CD4-positive, alpha-beta T cell treated with Interleukin-1 beta for 1 hour (primary cell): Measurements from ENCODE around the gene NISCH.
"Not testable (repeated sequence)": the region's sequence is repeated elsewhere in the genome, so short reads cannot be mapped to it uniquely, and the experiment has no call there.

Experiments
- DNase-seq, 2 donors: peaks; one replicate each; pipeline ENCODE4 v3.0.0-alpha.2; 2020 to 2022

Gene NISCH

GRCh38 chr3:52515192-52515591 is 59.8 kb downstream of the NISCH start:
- no peak for DNase-seq

DNA sequence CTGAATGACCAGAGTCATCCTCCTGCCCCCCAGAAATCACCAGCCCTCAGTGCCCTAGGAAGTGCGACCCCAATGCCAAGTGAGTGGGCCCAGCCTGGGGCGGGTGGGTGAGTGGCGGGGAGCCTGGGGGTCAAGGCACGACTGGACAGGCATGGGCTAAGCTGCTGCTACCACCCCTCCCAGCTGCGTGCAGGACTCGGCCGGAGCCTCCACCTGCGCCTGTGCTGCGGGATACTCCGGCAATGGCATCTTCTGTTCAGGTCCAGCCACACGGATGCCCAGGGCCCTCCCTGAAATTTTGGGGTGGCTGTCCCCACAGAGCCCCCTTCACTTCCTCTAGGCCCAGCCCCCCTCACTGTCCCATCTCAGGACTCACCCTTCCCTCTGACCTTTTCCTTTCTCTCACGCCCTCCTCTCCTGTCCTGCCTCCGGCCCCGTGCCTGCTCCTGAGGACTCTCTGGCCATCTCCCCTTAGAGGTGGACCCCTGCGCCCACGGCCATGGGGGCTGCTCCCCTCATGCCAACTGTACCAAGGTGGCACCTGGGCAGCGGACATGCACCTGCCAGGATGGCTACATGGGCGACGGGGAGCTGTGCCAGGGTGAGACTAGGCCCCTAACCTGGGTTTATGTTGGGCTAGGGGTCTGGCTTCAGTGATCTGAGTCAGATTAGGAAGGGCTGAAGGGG is 61.2 kb downstream of the NISCH start:
- no peak for DNase-seq

GRCh38 chr3:52517796-52518722 is 62.7 kb downstream of the NISCH start:
- no peak for DNase-seq

DNA sequence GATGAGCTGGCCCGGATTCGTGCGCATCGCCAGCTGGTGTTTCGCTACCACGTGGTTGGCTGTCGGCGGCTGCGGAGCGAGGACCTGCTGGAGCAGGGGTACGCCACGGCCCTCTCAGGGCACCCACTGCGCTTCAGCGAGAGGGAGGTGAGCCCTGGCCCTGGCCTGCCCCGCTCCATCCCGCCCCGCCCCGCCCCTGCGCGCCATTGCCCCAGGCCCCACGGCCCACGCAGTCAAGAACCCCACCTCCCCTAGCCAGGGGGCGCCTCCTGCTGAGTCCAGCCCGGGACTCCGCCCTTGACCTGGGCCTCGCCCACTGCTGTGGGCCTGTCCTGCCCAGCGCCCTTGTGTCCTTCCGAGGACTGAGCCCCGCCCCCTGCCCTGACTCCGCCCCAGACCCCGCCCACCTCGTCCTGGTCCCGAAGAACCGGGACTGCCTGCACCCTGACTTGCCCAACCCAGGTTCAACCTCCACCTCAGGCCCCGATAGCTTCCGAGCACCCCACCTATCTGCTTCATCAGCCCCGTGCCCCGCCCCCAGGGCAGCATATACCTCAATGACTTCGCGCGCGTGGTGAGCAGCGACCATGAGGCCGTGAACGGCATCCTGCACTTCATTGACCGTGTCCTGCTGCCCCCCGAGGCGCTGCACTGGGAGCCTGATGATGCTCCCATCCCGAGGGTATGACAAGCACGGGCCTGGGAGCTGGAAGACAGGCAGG is 63.5 kb downstream of the NISCH start:
- no peak for DNase-seq

GRCh38 chr3:52519445-52520140 is 64.2 kb downstream of the NISCH start:
- DNase-seq = no peak

- no peak for DNase-seq
Observed at GRCh38 chr3:52520141-52520667, 64.8 kb downstream of the NISCH start.

DNA sequence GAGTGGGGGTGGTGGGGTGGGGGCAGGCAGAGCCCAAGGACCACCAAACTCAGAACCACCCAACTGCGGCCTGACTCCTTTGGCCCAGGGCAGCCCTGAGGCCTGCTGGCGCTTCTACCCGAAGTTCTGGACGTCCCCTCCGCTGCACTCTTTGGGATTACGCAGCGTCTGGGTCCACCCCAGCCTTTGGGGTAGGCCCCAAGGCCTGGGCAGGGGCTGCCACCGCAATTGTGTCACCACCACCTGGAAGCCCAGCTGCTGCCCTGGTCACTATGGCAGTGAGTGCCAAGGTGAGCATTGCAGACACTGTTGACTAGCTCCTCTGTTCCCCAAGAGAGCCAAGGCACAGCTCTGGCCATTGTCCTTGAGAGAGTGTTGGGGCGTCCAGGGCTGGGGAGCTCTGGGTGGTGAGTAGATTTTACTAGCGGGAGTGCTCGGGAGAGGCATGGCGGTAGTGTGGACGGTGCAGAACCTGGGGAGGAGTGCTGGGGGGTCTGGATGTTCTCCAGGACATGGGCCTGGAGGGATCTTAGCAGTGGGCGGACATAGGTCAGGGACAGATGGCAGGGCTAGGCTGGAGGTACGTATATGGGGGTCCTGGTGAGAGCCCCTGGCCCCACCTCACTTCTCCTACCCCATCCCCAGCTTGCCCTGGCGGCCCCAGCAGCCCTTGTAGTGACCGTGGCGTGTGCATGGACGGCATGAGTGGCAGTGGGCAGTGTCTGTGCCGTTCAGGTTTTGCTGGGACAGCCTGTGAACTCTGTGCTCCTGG is 65.5 kb downstream of the NISCH start:
- no peak for DNase-seq

DNA sequence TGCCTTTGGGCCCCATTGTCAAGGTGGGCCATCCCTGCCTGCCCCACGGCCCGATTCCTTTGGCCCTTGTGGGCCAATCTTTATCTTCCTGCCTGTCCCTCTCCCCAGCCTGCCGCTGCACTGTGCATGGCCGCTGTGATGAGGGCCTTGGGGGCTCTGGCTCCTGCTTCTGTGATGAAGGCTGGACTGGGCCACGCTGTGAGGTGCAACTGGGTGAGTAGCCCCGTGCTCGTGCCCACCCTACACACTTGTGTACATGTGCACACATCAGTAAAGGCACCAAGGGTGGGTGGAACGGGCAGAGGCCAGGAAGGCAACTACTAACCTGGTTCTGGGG is 66.1 kb downstream of the NISCH start:
- DNase-seq = no peak

DNA sequence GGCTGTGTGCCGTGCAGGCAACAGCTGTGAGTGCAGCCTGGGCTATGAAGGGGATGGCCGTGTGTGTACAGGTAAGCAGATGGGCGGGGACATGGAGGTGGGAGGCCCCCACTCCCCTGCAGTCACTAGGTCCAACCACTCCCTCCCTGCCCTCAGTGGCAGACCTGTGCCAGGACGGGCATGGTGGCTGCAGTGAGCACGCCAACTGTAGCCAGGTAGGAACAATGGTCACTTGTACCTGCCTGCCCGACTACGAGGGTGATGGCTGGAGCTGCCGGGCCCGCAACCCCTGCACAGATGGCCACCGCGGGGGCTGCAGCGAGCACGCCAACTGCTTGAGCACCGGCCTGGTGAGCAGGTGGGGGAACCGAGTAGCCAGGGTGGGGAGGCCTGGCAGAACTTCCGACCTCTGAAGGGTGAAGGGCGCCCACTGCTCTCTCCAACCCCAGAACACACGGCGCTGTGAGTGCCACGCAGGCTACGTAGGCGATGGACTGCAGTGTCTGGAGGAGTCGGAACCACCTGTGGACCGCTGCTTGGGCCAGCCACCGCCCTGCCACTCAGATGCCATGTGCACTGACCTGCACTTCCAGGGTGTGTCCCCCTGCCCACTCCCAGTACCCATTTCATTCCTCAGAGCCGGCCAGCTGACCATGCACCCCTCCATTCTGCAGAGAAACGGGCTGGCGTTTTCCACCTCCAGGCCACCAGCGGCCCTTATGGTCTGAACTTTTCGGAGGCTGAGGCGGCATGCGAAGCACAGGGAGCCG is 66.7 kb downstream of the NISCH start:
- no peak for DNase-seq

- no peak for DNase-seq
Observed at GRCh38 chr3:52522651-52523251, 67.3 kb downstream of the NISCH start.

DNA sequence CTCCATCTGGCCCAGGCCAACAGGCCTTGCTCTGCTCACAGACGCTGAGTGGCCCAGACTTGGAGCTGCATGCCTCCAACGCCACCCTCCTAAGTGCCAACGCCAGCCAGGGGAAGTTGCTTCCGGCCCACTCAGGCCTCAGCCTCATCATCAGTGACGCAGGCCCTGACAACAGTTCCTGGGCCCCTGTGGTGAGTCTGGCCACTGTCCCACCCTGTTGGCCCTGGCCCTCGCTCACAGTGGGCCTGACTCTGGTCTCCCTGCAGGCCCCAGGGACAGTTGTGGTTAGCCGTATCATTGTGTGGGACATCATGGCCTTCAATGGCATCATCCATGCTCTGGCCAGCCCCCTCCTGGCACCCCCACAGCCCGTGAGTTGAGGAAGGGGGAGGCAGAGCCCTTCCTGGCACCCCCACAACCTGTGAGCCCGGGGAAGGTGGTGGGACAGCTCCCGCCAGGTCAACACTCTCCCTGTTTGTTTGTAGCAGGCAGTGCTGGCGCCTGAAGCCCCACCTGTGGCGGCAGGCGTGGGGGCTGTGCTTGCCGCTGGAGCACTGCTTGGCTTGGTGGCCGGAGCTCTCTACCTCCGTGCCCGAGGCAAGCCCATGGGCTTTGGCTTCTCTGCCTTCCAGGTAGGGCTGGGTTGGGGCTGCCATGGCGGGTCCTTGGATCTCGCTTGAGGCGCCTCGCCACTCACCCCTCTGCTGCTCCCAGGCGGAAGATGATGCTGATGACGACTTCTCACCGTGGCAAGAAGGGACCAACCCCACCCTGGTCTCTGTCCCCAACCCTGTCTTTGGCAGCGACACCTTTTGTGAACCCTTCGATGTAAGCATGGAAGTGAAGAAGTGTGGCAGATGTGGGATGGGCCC is 68.2 kb downstream of the NISCH start:
- no peak for DNase-seq

GRCh38 chr3:52524258-52524751 is 68.9 kb downstream of the NISCH start:
- DNase-seq = no peak

DNA sequence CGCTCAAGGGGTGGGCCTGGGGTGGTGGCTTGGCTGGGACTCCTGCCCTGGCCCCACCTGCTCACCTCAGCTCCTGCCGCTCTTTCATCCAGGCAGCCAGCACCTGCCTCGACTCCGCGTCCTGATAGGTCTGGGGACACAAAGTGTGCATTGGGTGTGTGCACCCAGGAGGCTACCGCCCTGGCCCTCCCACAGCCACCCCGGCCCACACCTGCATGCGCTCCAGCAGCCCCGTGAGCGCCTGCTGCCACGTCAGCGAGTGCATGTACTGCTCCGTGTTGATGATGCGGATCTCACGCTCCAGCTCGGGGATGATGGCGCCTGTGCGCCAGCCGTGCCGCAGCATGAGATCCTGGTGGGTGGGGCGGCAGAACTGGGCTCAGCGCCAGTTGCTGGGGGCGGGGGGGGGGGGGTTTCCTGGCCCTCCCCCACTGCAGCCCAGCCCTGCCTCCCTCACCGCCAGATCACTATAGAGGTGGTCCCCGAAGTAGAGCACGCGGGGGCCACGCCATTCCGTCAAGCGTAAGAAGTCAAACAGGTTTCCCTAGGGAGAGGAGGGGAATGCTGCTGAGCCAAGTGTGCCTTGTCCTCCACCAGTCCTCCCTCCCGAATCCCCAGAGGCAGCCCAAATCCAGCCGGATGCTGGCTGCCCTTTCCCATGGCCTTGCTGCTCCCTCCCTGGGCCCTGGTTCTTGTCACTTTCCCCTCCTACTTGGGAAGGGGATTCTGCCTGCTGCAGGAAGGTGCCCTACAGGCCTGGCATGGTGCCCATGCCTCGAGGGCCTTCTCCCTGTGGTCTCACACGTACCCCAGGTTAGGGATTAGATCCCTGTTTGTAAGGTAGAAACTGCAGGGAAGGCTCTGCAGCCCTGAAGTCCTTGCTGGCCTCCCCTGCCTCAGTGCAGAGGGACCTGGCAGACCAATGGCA is 69.6 kb downstream of the NISCH start:
- no peak for DNase-seq

- no peak for DNase-seq
Observed at GRCh38 chr3:52525680-52526561, 70.5 kb downstream of the NISCH start.

GRCh38 chr3:52526671-52527038 is 71.3 kb downstream of the NISCH start:
- not testable (repeated sequence) for DNase-seq

- no peak for DNase-seq
Observed at GRCh38 chr3:52527039-52527731, 71.8 kb downstream of the NISCH start.
